ENCODE results near the gene SPAG4. TPM values are rescaled to one million over a fixed set of nuclear protein-coding genes. Genes with fewer than 3 reads are reported as not detected.

SPAG4 gene
- total and polyA plus RNA-seq, 2 experiments from 2014 or later, result 2.7 to 2.9 TPM

DNA sequence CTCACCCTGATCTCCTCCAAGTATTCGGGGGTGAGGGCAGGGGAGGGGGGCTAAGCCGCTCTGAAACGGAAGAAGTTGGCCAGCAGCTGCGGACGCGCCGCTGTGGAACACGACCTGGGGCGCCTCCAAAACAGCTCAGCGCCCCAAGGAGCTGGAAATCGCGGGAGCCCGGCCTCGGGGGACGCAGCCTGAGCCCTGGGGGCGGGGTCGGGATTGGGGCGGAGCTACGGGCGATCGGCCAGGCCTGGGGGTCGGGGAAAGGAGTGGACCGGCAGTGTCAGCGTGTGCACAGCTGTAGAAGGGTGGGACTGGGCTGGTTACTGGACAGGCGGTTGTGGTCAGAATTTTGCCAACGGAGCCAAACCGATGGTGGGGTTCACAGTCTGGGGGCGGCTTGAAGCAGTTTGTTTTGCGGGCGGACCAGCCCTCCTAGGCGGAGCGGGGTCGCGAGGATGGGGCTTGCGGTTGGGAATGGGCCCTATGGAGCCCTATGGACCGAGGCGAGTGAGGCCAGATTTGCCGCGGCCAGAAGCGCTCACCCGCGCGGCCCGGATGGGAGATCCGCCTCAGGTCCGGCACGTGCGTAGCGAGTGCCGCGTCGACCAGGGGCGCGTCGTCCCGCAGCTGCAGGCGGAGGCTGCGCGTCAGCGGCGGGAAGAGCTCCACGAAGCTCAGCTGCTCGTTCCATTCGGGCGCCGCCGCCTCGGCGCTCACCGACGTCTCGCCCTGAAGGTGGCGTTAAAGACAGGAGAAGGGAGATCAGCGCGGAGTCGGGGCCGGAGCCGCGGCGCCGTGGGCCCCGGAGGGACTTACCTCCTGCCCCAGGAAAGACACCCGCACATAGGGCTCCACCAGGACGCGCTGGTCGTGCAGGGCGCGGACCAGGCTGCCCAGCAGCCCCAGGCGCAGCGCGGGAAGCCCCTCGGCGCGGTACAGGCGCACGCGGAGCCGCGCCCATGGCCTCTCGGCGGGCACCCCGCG, 14.3 kb upstream of the SPAG4 start:
- H3K79me2 ChIP-seq (replicated peaks; ENCODE audit: insufficient read depth), result no peaks in the 10 kb centered on the region
- no peaks in the 10 kb centered on the region for H3K36me3 ChIP-seq (ENCODE audit: insufficient read depth)
- H3K4me1 ChIP-seq (ENCODE audit: insufficient read depth), result peaks cover 4% of the 10 kb centered on the region
- no peaks in the 10 kb centered on the region for H3K9me2 ChIP-seq (ENCODE audit: insufficient read depth)
- peak overlapping the region; percentile 97 for H3K4me2 ChIP-seq
- H4K20me1 ChIP-seq (replicated peaks; ENCODE audit: insufficient read depth), result no peaks in the 10 kb centered on the region
- H3F3A ChIP-seq (replicated peaks; ENCODE audit: low read depth), result no peaks in the 10 kb centered on the region
- peak; percentile 86 for DNase-seq (ENCODE audit: low spot score)
- Mint-ChIP-seq H3K4me1 (peaks cover 18% of the 10 kb centered on the region), H3K27me3 (ENCODE audit: insufficient read depth, low read depth, poor library complexity) (peaks cover 50% of the 10 kb centered on the region), H3K27ac (no peak overlapping the region), H3K36me3 (ENCODE audit: low read depth) (no peaks in the 10 kb centered on the region; the same call in 1 of the 3 replicates), H3K9me3 (no peaks in the 10 kb centered on the region; the same call in 2 of the 3 replicates), H3K4me3 (peak overlapping the region; percentile 80)
- TF ChIP-seq, protein P1, sequence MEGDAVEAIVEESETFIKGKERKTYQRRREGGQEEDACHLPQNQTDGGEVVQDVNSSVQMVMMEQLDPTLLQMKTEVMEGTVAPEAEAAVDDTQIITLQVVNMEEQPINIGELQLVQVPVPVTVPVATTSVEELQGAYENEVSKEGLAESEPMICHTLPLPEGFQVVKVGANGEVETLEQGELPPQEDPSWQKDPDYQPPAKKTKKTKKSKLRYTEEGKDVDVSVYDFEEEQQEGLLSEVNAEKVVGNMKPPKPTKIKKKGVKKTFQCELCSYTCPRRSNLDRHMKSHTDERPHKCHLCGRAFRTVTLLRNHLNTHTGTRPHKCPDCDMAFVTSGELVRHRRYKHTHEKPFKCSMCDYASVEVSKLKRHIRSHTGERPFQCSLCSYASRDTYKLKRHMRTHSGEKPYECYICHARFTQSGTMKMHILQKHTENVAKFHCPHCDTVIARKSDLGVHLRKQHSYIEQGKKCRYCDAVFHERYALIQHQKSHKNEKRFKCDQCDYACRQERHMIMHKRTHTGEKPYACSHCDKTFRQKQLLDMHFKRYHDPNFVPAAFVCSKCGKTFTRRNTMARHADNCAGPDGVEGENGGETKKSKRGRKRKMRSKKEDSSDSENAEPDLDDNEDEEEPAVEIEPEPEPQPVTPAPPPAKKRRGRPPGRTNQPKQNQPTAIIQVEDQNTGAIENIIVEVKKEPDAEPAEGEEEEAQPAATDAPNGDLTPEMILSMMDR (conservative IDR thresholded peaks at IDR 0.05; ENCODE audit: low read depth in 2 of 2), result peak; percentile 13 to 50; a peak in 2 of 4 replicates
- TF ChIP-seq NANOG (IDR thresholded peaks at IDR 0.05; ENCODE audit: borderline replicate concordance) (no peak), CREB1 (CRISPR knock-in tag; IDR thresholded peaks at IDR 0.05; ENCODE audit: low read depth) (peak; percentile 83)
- H3K27ac ChIP-seq (ENCODE audit: low read depth), result no peak overlapping the region
- ATAC-seq, result peak; percentile 70
- peak overlapping the region; percentile 98 for H2AFZ ChIP-seq
- peaks cover 48% of the 10 kb centered on the region for H3K27me3 ChIP-seq (ENCODE audit: insufficient read depth)
- peak overlapping the region; percentile 80 for H3K4me3 ChIP-seq

DNA sequence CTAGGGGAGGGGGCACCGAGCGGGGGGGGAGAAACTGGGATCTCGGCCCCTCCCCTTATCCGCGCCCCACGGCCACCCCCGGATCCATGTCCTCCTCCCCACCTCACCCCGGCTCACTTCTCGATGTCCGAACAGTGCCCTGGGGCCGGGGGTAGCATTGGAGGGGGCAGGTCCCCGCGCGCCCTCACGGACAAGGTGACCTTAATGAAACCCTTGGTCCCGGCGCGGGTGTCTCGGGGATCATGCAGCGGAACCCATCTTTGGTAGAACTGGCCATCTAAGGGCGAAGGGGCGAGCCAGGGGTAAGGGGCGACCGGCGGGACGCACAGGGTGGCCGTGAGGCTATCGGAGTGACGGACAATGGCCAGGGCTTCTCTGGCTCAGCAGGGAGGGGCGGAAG, 13.6 kb upstream of the SPAG4 start:
- Histone ChIP-seq H3K36me3 (ENCODE audit: insufficient read depth) (no peaks in the 10 kb centered on the region), H3K27ac (ENCODE audit: low read depth) (no peak overlapping the region), H2AFZ (peak overlapping the region; percentile 98), H4K20me1 (replicated peaks; ENCODE audit: insufficient read depth) (no peaks in the 10 kb centered on the region), H3K79me2 (replicated peaks; ENCODE audit: insufficient read depth) (no peaks in the 10 kb centered on the region), H3K9me2 (ENCODE audit: insufficient read depth) (no peaks in the 10 kb centered on the region), H3K4me2 (peak overlapping the region; percentile 97), H3K27me3 (ENCODE audit: insufficient read depth) (peaks cover 48% of the 10 kb centered on the region), H3F3A (replicated peaks; ENCODE audit: low read depth) (no peaks in the 10 kb centered on the region), H3K4me1 (ENCODE audit: insufficient read depth) (peaks cover 4% of the 10 kb centered on the region), H3K4me3 (peak overlapping the region; percentile 80)
- Mint-ChIP-seq H3K9me3 (no peaks in the 10 kb centered on the region; the same call in 2 of the 3 replicates), H3K27me3 (ENCODE audit: insufficient read depth, low read depth, poor library complexity) (peaks cover 46% of the 10 kb centered on the region), H3K27ac (no peak overlapping the region), H3K36me3 (ENCODE audit: low read depth) (no peaks in the 10 kb centered on the region; the same call in 1 of the 3 replicates), H3K4me3 (peak overlapping the region; percentile 42; the same call in 2 of the 3 replicates), H3K4me1 (peaks cover 18% of the 10 kb centered on the region)
- ATAC-seq, result peak; percentile 3
- no peak for TF ChIP-seq ZNF114 (CRISPR knock-in tag; IDR thresholded peaks at IDR 0.05)
- no peak for TF ChIP-seq EZH2phosphoT487 (IDR thresholded peaks at IDR 0.05; ENCODE audit: unreplicated experiment)
- no peak for TF ChIP-seq NANOG (IDR thresholded peaks at IDR 0.05; ENCODE audit: borderline replicate concordance)
- TF ChIP-seq POLR2AphosphoS5 (IDR thresholded peaks at IDR 0.05; ENCODE audit: low read depth), result no peak
- no peak for TF ChIP-seq EZH2 (IDR thresholded peaks at IDR 0.05; ENCODE audit: low read depth, unreplicated experiment)
- TF ChIP-seq, protein P2, sequence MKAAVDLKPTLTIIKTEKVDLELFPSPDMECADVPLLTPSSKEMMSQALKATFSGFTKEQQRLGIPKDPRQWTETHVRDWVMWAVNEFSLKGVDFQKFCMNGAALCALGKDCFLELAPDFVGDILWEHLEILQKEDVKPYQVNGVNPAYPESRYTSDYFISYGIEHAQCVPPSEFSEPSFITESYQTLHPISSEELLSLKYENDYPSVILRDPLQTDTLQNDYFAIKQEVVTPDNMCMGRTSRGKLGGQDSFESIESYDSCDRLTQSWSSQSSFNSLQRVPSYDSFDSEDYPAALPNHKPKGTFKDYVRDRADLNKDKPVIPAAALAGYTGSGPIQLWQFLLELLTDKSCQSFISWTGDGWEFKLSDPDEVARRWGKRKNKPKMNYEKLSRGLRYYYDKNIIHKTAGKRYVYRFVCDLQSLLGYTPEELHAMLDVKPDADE (IDR thresholded peaks at IDR 0.05), result no peak
- no peak for TF ChIP-seq ZNF331 (CRISPR knock-in tag; IDR thresholded peaks at IDR 0.05; ENCODE audit: low read depth)
- no peak for TF ChIP-seq CREB1 (CRISPR knock-in tag; IDR thresholded peaks at IDR 0.05; ENCODE audit: low read depth)
- no peak for TF ChIP-seq STAT1 (IDR thresholded peaks at IDR 0.05; ENCODE audit: unreplicated experiment)
- TF ChIP-seq, protein P1 (conservative IDR thresholded peaks at IDR 0.05; ENCODE audit: low read depth in 2 of 2), result no peak
- DNase-seq (ENCODE audit: low spot score), result no peak
